ENCODE results near the gene ST14.
"Not testable (repeated sequence)": the region's sequence is repeated elsewhere in the genome, so short reads cannot be mapped to it uniquely, and the experiment has no call there.

ST14 gene

GRCh38 chr11:130223291-130223971 is 63.8 kb downstream of the ST14 start:
- DNase-seq: no peak

GRCh38 chr11:130227373-130227772 is 67.8 kb downstream of the ST14 start:
- DNase-seq: no peak

GRCh38 chr11:130233486-130233885 is 73.9 kb downstream of the ST14 start:
- not testable (repeated sequence) for DNase-seq

GRCh38 chr11:130233888-130234287 is 74.3 kb downstream of the ST14 start:
- not testable (repeated sequence) for DNase-seq

- no peak for DNase-seq
Observed at GRCh38 chr11:130234315-130234714, 74.7 kb downstream of the ST14 start.

GRCh38 chr11:130237282-130238006 is 77.9 kb downstream of the ST14 start:
- DNase-seq: no peak

GRCh38 chr11:130241713-130242112 is 82.1 kb downstream of the ST14 start:
- DNase-seq: no peak

GRCh38 chr11:130243816-130244215 is 84.2 kb downstream of the ST14 start:
- DNase-seq: no peak

- no peak for DNase-seq
Observed at GRCh38 chr11:130244848-130245247, 85.3 kb downstream of the ST14 start.

- not testable (repeated sequence) for DNase-seq
Observed at GRCh38 chr11:130245375-130245774, 85.8 kb downstream of the ST14 start.

- no peak for DNase-seq
Observed at GRCh38 chr11:130246270-130246669, 86.7 kb downstream of the ST14 start.

GRCh38 chr11:130246738-130247137 is 87.2 kb downstream of the ST14 start:
- DNase-seq: no peak

- no peak for DNase-seq
Observed at GRCh38 chr11:130247319-130247718, 87.7 kb downstream of the ST14 start.

- DNase-seq: no peak
Observed at GRCh38 chr11:130249371-130249770, 89.8 kb downstream of the ST14 start.

- DNase-seq: not testable (repeated sequence)
Observed at GRCh38 chr11:130249929-130250328, 90.3 kb downstream of the ST14 start.

GRCh38 chr11:130251763-130252162 is 92.2 kb downstream of the ST14 start:
- DNase-seq: not testable (repeated sequence)
